Amniotic stem cell (primary cell): Measurements from ENCODE around the gene LIPT2.

Source experiments
- DNase-seq: peaks from one replicate; lab custom pipeline; 2025; lab: John Stamatoyannopoulos, UW

Gene LIPT2

DNA sequence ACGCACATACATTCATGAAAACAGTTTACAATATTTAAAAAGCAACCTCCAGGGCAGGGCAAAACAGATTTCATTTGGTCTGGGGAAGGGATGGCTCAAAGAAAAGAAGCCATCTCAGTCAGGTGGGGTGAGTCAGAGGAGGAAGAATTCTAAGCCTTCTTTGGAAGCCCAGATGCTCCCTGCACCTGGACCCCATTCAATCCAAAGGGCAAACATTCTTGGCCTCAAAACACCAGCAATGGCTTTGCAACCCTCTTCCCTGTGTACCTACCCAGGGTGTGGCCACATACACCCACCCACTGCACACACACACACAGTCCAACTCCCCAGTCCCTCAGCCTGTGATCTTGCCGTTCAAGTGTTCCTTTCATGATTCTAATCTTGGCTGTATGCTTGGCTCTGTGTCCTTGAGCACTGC, 28.2 kb downstream of the LIPT2 start:
- DNase-seq: no peak

DNA sequence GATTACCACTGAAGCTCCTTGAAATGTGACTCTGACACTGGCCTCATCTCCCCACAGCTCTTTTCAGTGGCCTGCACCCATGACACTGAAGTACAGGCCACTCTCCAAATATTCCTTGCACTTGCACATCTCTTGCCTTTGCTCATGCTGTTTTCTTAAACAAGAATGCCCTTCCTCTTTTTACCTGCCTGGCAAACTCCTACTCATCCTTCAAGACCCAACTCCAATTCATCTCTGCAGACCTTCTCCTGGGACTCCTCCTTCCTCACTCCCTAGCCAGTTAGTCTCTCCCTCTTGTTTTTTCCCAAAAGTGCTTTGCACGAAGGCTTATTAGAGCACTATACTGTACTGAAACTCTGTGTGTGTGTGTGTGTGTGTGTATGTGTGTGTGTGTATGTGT, 28.8 kb downstream of the LIPT2 start:
- no peak for DNase-seq

DNA sequence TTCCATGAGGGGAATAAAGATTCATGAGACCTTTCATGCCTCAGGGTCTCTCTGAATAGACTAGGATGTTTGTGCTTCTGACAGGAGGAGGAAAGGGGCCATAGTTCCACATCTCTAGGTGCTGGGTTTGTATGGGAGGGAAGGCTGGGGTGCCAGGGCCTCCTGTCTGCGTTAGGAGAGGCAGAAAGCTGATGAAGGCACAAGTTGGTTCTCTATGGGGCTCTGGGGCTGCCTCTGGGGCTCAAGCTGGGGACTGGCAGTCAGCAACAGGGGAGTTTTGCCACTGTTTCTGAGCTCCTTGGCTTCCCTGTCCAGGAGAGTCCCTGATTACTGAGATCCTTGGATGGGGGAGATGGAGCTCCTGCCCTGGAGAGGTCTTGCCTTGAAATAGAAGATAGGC, 30.3 kb downstream of the LIPT2 start:
- no peak for DNase-seq

DNA sequence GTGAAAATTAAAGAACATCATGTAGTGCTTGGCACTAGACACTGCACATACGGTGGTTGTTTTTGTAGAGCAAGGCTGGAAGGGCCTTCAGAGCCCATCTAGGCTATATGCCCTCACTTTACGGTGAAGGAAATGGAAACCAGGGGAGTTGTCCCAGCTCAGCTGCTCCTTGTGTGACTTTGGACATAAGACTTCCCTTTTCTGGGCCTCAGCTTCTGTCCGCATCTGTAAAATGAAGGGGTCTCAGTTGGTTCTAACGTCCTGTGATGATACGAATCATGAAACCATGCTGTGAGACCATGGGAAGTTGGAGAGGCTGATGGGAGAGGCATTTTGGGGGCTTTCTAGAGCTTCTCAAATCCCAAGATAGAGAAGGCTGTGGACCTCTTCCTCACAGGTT, 30.9 kb downstream of the LIPT2 start:
- no peak for DNase-seq

DNA sequence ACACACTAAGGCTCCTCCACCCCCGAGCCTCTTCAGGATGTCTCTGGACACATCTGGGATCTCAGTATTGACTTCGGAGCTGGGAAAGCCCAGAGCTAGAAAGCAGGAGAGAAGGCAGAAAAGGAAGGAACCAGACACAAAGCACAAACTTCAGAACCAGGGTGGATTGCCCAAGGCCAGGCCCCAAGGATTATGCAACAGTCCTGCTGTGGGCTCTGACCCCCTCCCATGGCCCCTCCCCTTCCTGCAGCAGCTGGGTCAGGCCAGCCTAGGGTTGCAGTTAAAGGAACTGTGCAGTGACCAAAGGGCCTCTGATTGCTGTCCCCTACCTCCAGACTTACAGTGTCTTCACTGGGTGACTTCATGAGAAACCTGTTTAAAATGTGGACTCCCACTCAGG, 31.5 kb downstream of the LIPT2 start:
- no peak for DNase-seq

DNA sequence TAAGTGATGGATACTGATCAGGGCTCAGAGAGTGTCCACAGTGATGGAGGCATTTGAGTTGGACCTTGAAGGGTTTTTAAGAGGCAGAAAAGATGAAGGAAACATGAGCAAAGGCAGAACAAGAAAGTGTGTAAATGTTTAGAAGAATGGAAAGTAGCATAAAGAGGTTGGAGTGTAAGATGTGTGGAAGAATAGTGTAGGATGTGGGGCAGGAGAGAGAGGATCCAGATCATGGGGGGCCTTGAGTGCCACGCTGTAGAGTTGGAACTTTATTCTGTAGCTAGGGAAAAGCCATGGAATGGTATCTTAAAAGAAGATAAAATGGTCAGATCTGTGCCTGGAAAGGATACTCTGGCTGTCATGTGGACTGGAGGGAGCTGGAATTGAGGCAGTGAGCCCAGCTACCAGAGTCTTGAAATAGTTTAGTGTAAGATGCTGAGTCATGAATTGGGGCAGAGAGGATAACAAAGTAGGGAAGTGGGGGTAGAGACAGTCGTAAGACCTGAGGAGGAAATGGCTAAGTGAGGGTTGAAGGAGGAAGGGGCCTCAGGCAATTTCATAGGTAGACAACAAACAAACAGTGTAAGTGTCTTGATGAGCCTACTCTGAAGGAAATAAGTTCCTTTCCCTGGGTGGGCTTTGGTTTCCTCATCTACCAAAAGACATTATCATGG, 32.9 kb downstream of the LIPT2 start:
- no peak for DNase-seq

DNA sequence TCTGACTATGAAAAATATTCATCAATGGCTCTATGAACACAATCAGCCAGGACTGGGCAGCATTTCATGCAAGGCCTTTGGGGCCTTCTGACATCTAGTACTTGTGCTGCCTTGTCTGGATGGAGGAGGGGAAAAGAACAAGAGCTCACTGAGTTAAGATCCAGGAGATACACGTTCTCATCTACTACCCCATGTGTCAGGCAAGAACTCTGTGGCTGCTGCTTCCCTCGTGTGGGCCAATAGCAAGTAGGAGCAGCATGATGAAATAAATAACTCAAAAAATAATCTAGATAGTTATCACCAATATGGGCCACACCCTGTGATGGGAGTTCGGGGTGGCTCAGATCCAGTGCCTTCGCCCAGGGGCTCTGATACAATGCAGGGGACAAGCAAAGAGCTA, 33.5 kb downstream of the LIPT2 start:
- DNase-seq: no peak

DNA sequence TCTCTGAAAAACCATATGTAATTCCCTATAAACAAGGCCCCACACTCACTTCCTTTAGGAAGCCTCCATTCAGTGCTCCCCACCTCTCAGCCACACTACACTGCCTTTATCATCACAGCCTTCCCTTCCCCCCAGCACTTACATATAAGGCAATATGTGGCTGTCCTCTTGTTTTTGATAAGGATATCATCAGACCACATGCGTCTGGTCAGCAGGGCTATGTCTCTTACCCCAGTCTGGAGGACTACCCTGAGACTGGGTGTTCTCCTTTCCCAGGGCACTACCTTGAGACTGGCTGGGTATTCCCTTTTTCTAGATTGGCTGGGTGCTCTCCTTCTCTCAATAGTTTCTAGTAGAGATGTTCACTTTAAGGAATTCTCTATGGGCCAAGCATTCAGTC, 33.9 kb downstream of the LIPT2 start:
- DNase-seq: no peak

DNA sequence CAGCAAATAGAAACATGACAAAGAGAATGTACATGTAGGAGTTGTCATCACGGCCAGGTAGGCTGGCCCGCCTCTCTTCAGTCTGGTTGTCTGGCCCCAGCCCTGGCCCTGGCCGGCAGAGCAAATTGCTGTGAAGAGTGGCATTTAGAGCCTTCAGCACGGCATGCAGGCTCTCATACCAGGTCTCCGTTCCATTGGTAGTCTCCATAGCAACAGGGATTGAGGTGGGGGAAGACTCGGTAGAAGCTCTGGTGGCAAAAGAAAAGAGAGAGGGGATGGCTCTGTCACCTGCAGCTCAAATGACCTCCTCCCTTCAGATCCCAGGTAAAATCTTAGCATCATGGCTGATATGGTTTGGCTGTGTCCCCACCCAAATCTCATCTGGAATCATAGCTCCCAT, 36.2 kb downstream of the LIPT2 start:
- DNase-seq: no peak

DNA sequence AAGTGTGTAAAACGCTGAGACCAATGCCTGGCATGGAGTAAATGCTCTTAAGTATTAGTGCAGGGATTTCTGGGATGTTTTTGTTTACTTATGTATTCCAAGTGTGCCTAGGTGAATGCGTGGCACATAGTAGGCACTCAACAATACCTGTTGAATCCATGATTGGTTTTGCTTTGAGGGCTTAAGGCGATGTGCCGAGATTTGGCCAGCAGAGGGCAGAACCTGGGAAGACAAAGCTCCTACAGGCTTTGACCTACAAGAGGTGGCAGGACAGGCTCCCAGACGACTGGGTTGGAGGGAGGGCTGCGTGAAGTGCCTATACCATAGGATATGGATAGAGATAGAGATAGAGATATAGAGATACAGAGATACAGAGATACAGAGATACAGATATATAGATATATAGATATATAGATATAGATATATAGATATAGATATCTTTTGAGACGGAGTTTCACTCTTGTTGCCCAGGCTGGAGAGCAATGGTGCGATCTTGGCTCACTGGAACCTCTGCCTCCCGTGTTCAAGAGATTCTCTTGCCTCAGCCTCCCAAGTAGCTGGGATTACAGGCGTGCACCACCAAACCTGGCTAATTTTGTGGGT, 40.0 kb downstream of the LIPT2 start:
- DNase-seq: peak; percentile 40

DNA sequence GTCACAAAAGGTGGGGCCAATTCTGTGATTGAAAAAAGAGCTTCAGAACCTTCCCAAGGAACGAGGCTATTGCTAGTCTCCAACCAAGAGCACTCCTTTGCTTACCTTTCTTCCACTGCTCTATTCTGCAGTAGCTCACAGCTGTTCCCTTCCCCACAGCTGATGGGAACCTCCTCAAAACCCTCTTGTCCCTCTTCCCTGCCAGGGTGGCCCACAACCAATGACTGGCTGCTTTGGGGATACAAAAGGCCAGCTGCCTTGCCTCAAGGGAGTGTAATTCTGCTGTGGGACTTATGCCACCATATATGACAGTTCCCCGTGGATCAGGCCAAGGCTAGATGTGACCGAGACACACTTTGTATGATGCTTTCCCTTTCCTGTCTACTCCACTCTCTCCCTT, 41.2 kb downstream of the LIPT2 start:
- no peak for DNase-seq

DNA sequence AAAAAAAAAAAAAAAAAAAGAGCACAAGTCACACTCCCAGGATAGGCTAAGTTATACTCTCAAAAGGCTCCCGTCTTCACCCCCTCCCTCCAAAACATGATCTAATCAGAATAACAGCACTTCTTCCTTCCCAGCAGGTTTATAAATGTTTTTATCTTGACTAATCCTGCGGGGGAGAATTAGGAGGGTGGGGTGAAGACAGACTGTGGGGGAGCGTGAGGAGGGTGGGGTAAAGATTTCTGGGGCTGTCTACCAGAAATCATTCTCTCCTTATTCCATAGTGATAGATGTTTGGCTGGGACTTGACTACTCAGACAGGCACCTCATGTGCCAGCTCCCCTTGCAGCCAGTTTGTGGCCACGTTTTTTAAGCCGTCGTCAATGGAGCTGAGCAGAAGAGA, 43.2 kb downstream of the LIPT2 start:
- DNase-seq: no peak

DNA sequence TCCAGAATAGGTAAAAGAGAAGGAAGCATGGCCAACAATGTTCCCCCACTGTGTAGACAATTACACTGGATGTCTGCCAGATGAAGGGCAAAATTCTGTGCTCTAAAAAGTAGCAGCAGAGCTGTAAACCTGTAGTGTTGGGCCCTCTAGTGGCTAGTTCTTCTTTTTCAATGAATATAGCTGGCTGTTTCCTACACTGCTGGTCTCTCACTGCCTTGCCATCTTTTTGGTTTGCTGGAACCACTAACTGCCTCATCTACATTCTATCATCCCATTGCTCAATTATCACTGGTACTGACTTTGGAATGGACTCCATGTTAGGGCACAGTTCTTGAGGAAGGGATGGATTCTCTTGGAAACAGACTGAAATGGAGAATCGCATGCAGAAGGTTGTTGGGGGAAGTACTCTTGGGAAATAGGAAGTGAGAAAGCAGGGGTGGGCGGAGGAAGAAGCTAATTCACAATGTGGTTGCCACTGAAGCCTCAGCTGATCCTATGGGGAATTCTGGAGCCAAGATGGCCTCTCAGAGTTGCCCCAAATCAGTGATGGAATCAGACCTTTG, 44.1 kb downstream of the LIPT2 start:
- peak; percentile 60 for DNase-seq

DNA sequence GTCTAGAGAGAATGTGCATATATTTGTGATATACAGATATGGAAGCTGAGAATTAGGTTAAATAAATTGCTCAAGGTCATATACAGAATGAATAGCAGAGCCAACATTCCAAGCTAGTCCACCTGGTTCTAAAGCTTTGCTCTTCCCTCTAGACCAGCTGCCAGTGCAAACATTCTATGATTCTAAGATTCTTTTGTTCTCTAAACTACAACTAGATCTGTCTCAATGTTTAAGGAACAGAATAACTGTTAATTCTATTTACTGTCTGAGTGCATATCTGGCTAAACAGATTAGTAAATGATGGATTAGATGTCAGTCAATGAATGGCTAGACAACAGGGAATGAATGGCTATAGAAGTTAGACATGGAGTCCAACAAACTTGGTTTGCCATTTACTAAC, 45.8 kb downstream of the LIPT2 start:
- DNase-seq: no peak

DNA sequence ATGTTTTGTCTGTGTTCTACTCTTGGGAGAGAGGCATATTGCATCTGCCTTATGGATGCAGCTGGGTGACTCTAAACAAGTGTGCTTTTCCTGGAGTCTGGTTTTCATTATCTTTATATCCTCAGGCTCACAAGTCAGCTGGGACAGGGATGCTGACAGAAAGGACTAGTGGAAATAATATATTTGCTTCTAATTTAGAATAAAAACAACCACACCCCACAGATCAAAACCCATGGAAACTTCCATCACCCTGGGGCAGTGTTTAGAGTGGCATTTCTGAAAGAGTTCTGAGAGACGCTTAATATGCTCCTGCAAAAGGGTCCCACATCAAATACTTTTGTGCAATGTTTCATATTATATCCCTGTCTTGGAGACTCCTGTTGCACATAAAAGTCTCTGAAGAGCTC, 47.0 kb downstream of the LIPT2 start:
- no peak for DNase-seq

DNA sequence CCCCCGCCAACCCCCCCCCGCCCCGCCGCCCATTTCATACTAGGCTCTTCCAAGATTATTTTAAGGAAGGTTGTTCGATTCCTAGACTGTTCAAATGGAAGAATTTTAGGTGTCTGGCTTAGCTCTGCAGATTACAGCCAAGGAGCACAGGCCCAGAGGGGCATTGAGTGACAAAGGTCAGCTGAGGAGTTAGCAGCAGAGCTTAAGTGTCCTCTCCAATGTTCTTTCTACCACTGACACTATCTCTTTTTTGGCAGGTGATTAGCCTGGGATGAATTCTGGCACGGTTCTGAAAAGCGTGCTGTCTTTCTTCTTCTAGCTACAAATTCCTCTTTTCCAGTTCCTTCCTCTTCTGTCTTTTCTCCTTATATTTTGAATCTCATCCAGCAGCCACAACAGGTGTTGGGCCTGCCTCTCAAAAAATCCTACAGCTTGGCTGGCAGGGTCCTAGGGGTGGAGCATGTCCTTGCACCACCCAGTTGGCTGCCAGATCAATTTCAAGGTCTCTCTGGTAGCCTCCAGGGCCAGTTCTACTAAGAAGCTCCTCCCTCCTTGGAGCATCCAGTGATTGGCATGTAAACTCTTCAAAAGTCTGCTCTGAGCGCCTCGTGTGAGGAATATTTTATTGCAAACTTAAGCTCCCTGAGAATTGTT, 49.2 kb downstream of the LIPT2 start:
- no peak for DNase-seq

DNA sequence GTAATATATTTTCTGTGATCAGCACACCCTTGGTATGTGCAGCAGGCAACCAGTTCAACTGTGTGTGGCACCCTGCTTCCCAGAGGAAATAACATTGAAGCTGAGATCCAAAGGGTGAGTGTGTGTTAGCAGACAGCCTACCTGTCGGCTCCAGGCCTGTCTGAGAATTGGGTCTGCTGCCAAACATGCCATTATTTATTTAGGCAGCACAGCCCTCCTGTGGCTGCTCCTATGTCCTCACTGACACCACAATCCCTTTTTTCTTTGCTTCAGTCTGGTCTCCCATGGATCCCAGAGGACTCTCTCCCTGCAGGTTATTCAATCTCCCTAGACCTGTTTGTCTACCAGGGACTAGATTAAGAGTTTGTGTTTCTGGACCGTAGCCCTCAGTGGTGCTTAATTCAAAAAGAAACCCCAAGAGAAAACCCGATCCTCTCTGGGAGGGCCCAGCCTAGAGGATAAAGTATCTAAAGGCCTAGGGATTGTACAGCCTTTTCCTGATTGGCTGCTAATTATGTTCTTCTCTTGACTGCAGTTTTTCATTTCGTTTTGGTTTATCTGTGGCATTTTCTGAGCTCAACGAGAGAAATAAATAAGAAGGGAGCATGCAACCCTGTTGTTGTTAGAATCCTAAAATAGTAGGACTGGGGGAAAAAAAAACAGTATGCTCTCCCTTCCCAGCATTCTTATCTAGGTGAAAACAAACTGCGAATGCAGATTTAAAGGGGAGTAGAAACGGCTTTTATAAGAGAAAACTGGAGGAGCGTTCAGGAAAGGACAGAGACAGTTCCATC, 50.3 kb downstream of the LIPT2 start:
- no peak for DNase-seq

DNA sequence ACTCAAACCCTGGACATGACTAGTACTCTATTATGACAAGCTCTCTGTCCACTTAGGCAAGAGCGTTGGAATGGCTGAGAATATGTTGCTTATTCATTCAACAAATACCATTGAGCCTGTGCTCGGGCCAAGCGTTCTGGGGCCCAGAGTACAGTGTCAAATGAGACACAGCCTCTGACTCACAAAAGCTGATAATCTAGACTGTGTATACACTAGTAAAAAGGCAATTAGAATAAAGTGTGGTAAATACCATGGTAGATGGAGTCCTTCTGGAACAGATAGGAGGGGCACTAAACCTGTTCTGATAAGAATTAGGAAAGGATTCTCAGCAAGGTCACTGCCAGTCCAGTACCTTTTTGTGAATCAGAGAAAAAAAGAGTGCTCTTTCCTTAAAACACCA, 50.9 kb downstream of the LIPT2 start:
- DNase-seq: no peak
